H9 (cell line): ENCODE results near the gene VDR. TPM values are rescaled to one million over a fixed set of nuclear protein-coding genes. Genes with fewer than 3 reads are reported as not detected.

ENCODE experiments used
- DNase-seq: peaks from one replicate; pipeline ENCODE4 v3.0.0-alpha.2; 2017
- H2AFZ ChIP-seq: one replicate; pipeline ENCODE4 v1.6.1; 2013; ENCODE audit warnings: mild to moderate bottlenecking, low read length, control low read depth, moderate library complexity
- H2AK5ac ChIP-seq: 2 replicates; pipeline ENCODE4 v1.6.1; 2013; ENCODE audit warnings: low read length, control low read depth, mixed read lengths; ENCODE audit not compliant: insufficient read length
- H2BK120ac ChIP-seq: one replicate; pipeline ENCODE4 v1.6.1; 2013; ENCODE audit warnings: low read depth, mild to moderate bottlenecking, low read length, control low read depth, inconsistent platforms; ENCODE audit not compliant: poor library complexity, severe bottlenecking
- H2BK12ac ChIP-seq: 2 replicates; pipeline ENCODE4 v1.6.1; 2013; ENCODE audit warnings: low read length, control low read depth, mixed read lengths, low read depth; ENCODE audit not compliant: insufficient read length
- H2BK15ac ChIP-seq: 2 replicates; pipeline ENCODE4 v1.6.1; 2013; ENCODE audit warnings: low read depth, low read length, control low read depth
- H2BK20ac ChIP-seq: one replicate; pipeline ENCODE4 v1.6.1; 2013; ENCODE audit warnings: low read depth, mild to moderate bottlenecking, low read length, control low read depth, inconsistent platforms; ENCODE audit not compliant: poor library complexity, severe bottlenecking
- H2BK5ac ChIP-seq: 2 replicates; pipeline ENCODE4 v1.6.1; 2013; ENCODE audit warnings: low read length, control low read depth, mixed read lengths; ENCODE audit not compliant: insufficient read length
- H3K14ac ChIP-seq: 2 replicates; pipeline ENCODE4 v1.6.1; 2013; ENCODE audit warnings: low read length, control low read depth; ENCODE audit not compliant: insufficient read depth
- H3K18ac ChIP-seq: 2 replicates; pipeline ENCODE4 v1.6.1; 2013; ENCODE audit warnings: low read depth, mild to moderate bottlenecking, mixed read lengths, low read length, control low read depth; ENCODE audit not compliant: insufficient read length
- H3K23ac ChIP-seq: 2 replicates; pipeline ENCODE4 v1.6.1; 2013; ENCODE audit warnings: low read length, control low read depth, mixed read lengths, low read depth; ENCODE audit not compliant: insufficient read length
- H3K23me2 ChIP-seq: 2 replicates; pipeline ENCODE4 v1.6.1; 2013; ENCODE audit warnings: low read depth, mild to moderate bottlenecking, mixed read lengths, low read length, control low read depth; ENCODE audit not compliant: insufficient read length, poor library complexity, severe bottlenecking
- H3K27ac ChIP-seq: 2 replicates; pipeline ENCODE4 v1.5.1; 2013; ENCODE audit warnings: low read length, control low read depth, mixed read lengths, low read depth; ENCODE audit not compliant: insufficient read length
- H3K27me3 ChIP-seq: 2 replicates; pipeline ENCODE4 v1.6.1; 2013; ENCODE audit warnings: low read length, control low read depth, inconsistent platforms; ENCODE audit not compliant: insufficient read depth
- H3K4ac ChIP-seq: 2 replicates; pipeline ENCODE4 v1.6.1; 2013; ENCODE audit warnings: low read depth, mild to moderate bottlenecking, control low read depth, inconsistent platforms, low read length, moderate library complexity
- H3K4me1 ChIP-seq: 2 replicates; pipeline ENCODE4 v1.6.1; 2013; ENCODE audit warnings: low read length, control low read depth, inconsistent platforms; ENCODE audit not compliant: insufficient read depth
- H3K4me2 ChIP-seq: 2 replicates; pipeline ENCODE4 v1.6.1; 2013; ENCODE audit warnings: low read length, control low read depth, mixed read lengths; ENCODE audit not compliant: insufficient read length, insufficient read depth
- H3K56ac ChIP-seq: 2 replicates; pipeline ENCODE4 v1.6.1; 2013; ENCODE audit warnings: low read depth, mild to moderate bottlenecking, mixed read lengths, low read length, control low read depth; ENCODE audit not compliant: insufficient read length
- H3K79me1 ChIP-seq: 2 replicates; pipeline ENCODE4 v1.6.1; 2013; ENCODE audit warnings: low read depth, mild to moderate bottlenecking, moderate library complexity, low read length, control low read depth, inconsistent platforms; ENCODE audit not compliant: insufficient read depth, poor library complexity, severe bottlenecking
- H3K79me2 ChIP-seq: 2 replicates; pipeline ENCODE4 v1.6.1; 2013; ENCODE audit warnings: low read length, control low read depth, inconsistent platforms; ENCODE audit not compliant: insufficient read depth
- H3K9ac ChIP-seq: 2 replicates; pipeline ENCODE4 v1.6.1; 2013; ENCODE audit warnings: low read length, control low read depth, mixed read lengths; ENCODE audit not compliant: insufficient read length; ENCODE audit errors: extremely low read depth
- H3K9me3 ChIP-seq: one replicate; pipeline ENCODE4 v1.6.1; 2013; ENCODE audit warnings: low read depth, low read length, inconsistent platforms; ENCODE audit not compliant: control insufficient read depth
- H3T11ph ChIP-seq: one replicate; pipeline ENCODE4 v1.6.1; 2013; ENCODE audit warnings: mild to moderate bottlenecking, low read length, control low read depth, inconsistent platforms
- H4K20me1 ChIP-seq: one replicate; pipeline ENCODE4 v1.6.1; 2013; ENCODE audit not compliant: control insufficient read depth, insufficient read length, insufficient read depth
- H4K5ac ChIP-seq: 2 replicates; pipeline ENCODE4 v1.6.1; 2013; ENCODE audit warnings: low read depth, mild to moderate bottlenecking, mixed read lengths, low read length, control low read depth; ENCODE audit not compliant: insufficient read length
- H4K8ac ChIP-seq: replicated peaks from 2 replicates; pipeline ENCODE4 v1.6.1; 2013; ENCODE audit warnings: low read length, control low read depth, mixed read lengths, low read depth; ENCODE audit not compliant: insufficient read length
- H4K91ac ChIP-seq: 2 replicates; pipeline ENCODE4 v1.6.1; 2013; ENCODE audit warnings: low read depth, mild to moderate bottlenecking, moderate library complexity, mixed read lengths, low read length, control low read depth; ENCODE audit not compliant: insufficient read length
- H3K27ac Mint-ChIP-seq, 3 experiments: 2 replicates in 2 of 3; 3 replicates in 1 of 3; pipeline ENCODE4 v1.8.0; 2020 to 2021; ENCODE audit warnings: mixed read lengths in 3 of 3, mild to moderate bottlenecking in 1 of 3, moderate library complexity in 1 of 3
- H3K27me3 Mint-ChIP-seq: 2 replicates; pipeline ENCODE4 v1.8.0; 2021; ENCODE audit warnings: low read depth, mild to moderate bottlenecking, moderate library complexity, mixed read lengths
- H3K36me3 Mint-ChIP-seq, 3 experiments: 2 replicates in 2 of 3; 3 replicates in 1 of 3; pipeline ENCODE4 v1.8.0; 2020 to 2021; ENCODE audit warnings: low read depth in 3 of 3, mixed read lengths in 3 of 3; ENCODE audit not compliant: insufficient read depth in 1 of 3
- H3K4me1 Mint-ChIP-seq, 2 experiments: 2 replicates each; pipeline ENCODE4 v1.8.0; 2020; ENCODE audit warnings: mixed read lengths in 2 of 2
- H3K4me3 Mint-ChIP-seq, 2 experiments: 2 replicates in 1 of 2; 3 replicates in 1 of 2; pipeline ENCODE4 v1.8.0; 2020 to 2021; ENCODE audit warnings: mild to moderate bottlenecking in 2 of 2, mixed read lengths in 2 of 2, moderate library complexity in 1 of 2
- H3K9me3 Mint-ChIP-seq, 2 experiments: 2 replicates in 1 of 2; 3 replicates in 1 of 2; pipeline ENCODE4 v1.8.0; 2020; ENCODE audit warnings: mild to moderate bottlenecking in 2 of 2, mixed read lengths in 2 of 2, moderate library complexity in 1 of 2
- CTCF ChIP-seq: fragments of 200-600 bp; sonication (generic); conservative IDR thresholded peaks from 3 replicates; pipeline ENCODE4 v1.8.0; 2021; ENCODE audit warnings: antibody characterized with exemption, mild to moderate bottlenecking
- WGBS: extraction: QIAGEN DNeasy Blood & Tissue Kit; methylation state at CpG from one replicate; pipeline ENCODE4 v1.1.7; 2013; ENCODE audit warnings: missing lambda C conversion rate, low lambda C conversion rate, mixed read lengths; ENCODE audit not compliant: insufficient read length; ENCODE audit errors: extremely low coverage; 5-methylcytosine and 5-hydroxymethylcytosine counted together
- total RNA-seq: library from RNA; stranded (reverse); gene quantifications from 2 replicates; pipeline ENCODE4 v1.2.1, GENCODE V29; 2021

Gene VDR
- total RNA-seq, 1 experiment from 2014 or later, result 0.61 TPM

GRCh38 chr12:47813511-47814196 lies 91.1 kb downstream of the VDR start:
- H2AK5ac ChIP-seq, result no peak overlapping the region
- H3K18ac ChIP-seq, result no peak overlapping the region
- no peaks in the 10 kb centered on the region for H4K20me1 ChIP-seq
- no CpG with 5 or more reads among the region's 9 CpGs for WGBS
- peaks cover 34% of the 10 kb centered on the region for H3K4me1 ChIP-seq
- no peak overlapping the region for H4K5ac ChIP-seq
- no peaks in the 10 kb centered on the region for H3K9me3 ChIP-seq
- no peak overlapping the region for H2BK12ac ChIP-seq
- Mint-ChIP-seq H3K9me3 (no peaks in the 10 kb centered on the region), H3K4me3 (peak overlapping the region; percentile 52 to 77), H3K36me3 (peaks cover 2 to 9% (median 5%) of the 10 kb centered on the region in 3 experiments; a peak in 4 of 7 replicates), H3K27me3 (no peaks in the 10 kb centered on the region), H3K27ac (peak overlapping the region; percentile 98), H3K4me1 (peaks cover 75 to 79% of the 10 kb centered on the region in 2 experiments)
- H3K79me1 ChIP-seq, result peaks cover 7% of the 10 kb centered on the region
- peak overlapping the region; percentile 6 for H3K14ac ChIP-seq
- peaks cover 38% of the 10 kb centered on the region; the same call in 1 of the 2 replicates for H3K79me2 ChIP-seq
- H3K27me3 ChIP-seq, result no peaks in the 10 kb centered on the region
- no peak overlapping the region for H3T11ph ChIP-seq
- H2BK20ac ChIP-seq, result no peak overlapping the region
- H3K4ac ChIP-seq, result no peak overlapping the region
- no peak overlapping the region for H4K91ac ChIP-seq
- H3K9ac ChIP-seq, result no peak overlapping the region
- no peak overlapping the region for H2AFZ ChIP-seq
- H2BK5ac ChIP-seq, result no peak overlapping the region
- H2BK15ac ChIP-seq, result no peak overlapping the region
- H3K23me2 ChIP-seq, result peaks cover 5% of the 10 kb centered on the region
- H3K56ac ChIP-seq, result no peak overlapping the region
- no peak overlapping the region for H2BK120ac ChIP-seq
- H3K27ac ChIP-seq, result peak overlapping the region; percentile 9
- H3K4me2 ChIP-seq, result peak overlapping the region; percentile 64
- no peak for TF ChIP-seq CTCF
- peak; percentile 74 for DNase-seq
- no peak overlapping the region for H4K8ac ChIP-seq
- no peak overlapping the region for H3K23ac ChIP-seq
